CD14-positive monocyte (primary cell): Measurements from ENCODE around the gene MIPOL1. TPM values are rescaled to one million over a fixed set of nuclear protein-coding genes. Genes with fewer than 3 reads are reported as not detected.

Source experiments
- DNase-seq, 3 donors: peaks; one replicate each; pipeline ENCODE4 v3.0.0-alpha.2; 2011 to 2022
- H2AFZ ChIP-seq: 2 replicates; pipeline ENCODE4 v1.6.0; 2012; ENCODE audit warnings: mild to moderate bottlenecking, low read depth, low read length, inconsistent platforms; ENCODE audit not compliant: insufficient read depth, poor library complexity, severe bottlenecking
- H3K27ac ChIP-seq, 2 donors: 1 replicate in 1 of 2; 2 replicates in 1 of 2; pipeline ENCODE4 v1.5.1; 2012 to 2013; ENCODE audit warnings: low read length in 2 of 2, control low read depth in 1 of 2, inconsistent platforms in 1 of 2, low read depth in 1 of 2, mild to moderate bottlenecking in 1 of 2
- H3K27me3 ChIP-seq, 2 donors: one replicate each; pipeline versions ENCODE4 v1.6.0 to v1.6.1; 2011 to 2013; ENCODE audit warnings: low read length in 2 of 2; ENCODE audit not compliant: control insufficient read depth in 2 of 2, insufficient read depth in 2 of 2
- H3K36me3 ChIP-seq, 2 donors: replicated peaks in 1 of 2; 1 replicate in 1 of 2; 2 replicates in 1 of 2; pipeline versions ENCODE4 v1.5.1 to v1.6.1; 2012 to 2013; ENCODE audit warnings: low read length in 2 of 2, control low read depth in 1 of 2, inconsistent platforms in 1 of 2, mild to moderate bottlenecking in 1 of 2; ENCODE audit not compliant: insufficient read depth in 2 of 2, control insufficient read depth in 1 of 2
- H3K4me1 ChIP-seq, 2 donors: 1 replicate in 1 of 2; 2 replicates in 1 of 2; pipeline versions ENCODE4 v1.5.1 to v1.6.1; 2012 to 2013; ENCODE audit warnings: low read length in 2 of 2, control low read depth in 1 of 2, inconsistent platforms in 1 of 2, mild to moderate bottlenecking in 1 of 2, moderate library complexity in 1 of 2; ENCODE audit not compliant: insufficient read depth in 2 of 2, control insufficient read depth in 1 of 2
- H3K4me2 ChIP-seq: replicated peaks from 2 replicates; pipeline ENCODE3; 2012; ENCODE audit warnings: low read length, moderate library complexity, mild to moderate bottlenecking; ENCODE audit not compliant: poor library complexity, severe bottlenecking; ENCODE audit errors: extremely low read depth
- H3K4me3 ChIP-seq, 3 experiments: fragments of 200-600 bp in 1 of 3; sonication (generic) in 1 of 3; replicated peaks in 1 of 3; 1 replicate in 2 of 3; 2 replicates in 1 of 3; pipeline ENCODE4 v1.5.1; 2011 to 2013; ENCODE audit warnings: low read length in 3 of 3, mild to moderate bottlenecking in 3 of 3, control low read depth in 2 of 3, low read depth in 2 of 3, inconsistent platforms in 1 of 3, moderate library complexity in 1 of 3
- H3K79me2 ChIP-seq: 2 replicates; pipeline ENCODE4 v1.6.0; 2012; ENCODE audit warnings: mild to moderate bottlenecking, control low read depth, inconsistent platforms, low read length, moderate library complexity; ENCODE audit not compliant: insufficient read depth
- H3K9ac ChIP-seq: 2 replicates; pipeline ENCODE4 v1.6.0; 2017; ENCODE audit warnings: low read length, mild to moderate bottlenecking; ENCODE audit not compliant: insufficient read depth, poor library complexity, severe bottlenecking
- H3K9me3 ChIP-seq, 2 donors: replicated peaks in 1 of 2; 1 replicate in 1 of 2; 2 replicates in 1 of 2; pipeline versions ENCODE4 v1.5.1 to v1.6.1; 2012 to 2013; ENCODE audit warnings: low read length in 2 of 2, control low read depth in 1 of 2; ENCODE audit not compliant: control insufficient read depth in 1 of 2, insufficient read depth in 1 of 2
- H4K20me1 ChIP-seq: 2 replicates; pipeline ENCODE4 v1.6.0; 2012; ENCODE audit warnings: mild to moderate bottlenecking, low read length, control low read depth, moderate library complexity; ENCODE audit not compliant: insufficient read depth
- H3K27ac Mint-ChIP-seq, 7 donors: one replicate each; pipeline ENCODE4 v1.8.0; 2020; ENCODE audit warnings: mild to moderate bottlenecking in 7 of 7, mixed read lengths in 7 of 7, moderate library complexity in 6 of 7, inconsistent platforms in 2 of 7
- H3K27me3 Mint-ChIP-seq, 3 donors: one replicate each; pipeline ENCODE4 v1.8.0; 2021 to 2022; ENCODE audit warnings: low read depth in 3 of 3, mild to moderate bottlenecking in 3 of 3, mixed read lengths in 3 of 3, moderate library complexity in 3 of 3, inconsistent platforms in 1 of 3
- H3K36me3 Mint-ChIP-seq, 2 donors: one replicate each; pipeline ENCODE4 v1.8.0; 2020; ENCODE audit warnings: mixed read lengths in 2 of 2, inconsistent platforms in 1 of 2, mild to moderate bottlenecking in 1 of 2
- H3K4me1 Mint-ChIP-seq: one replicate; pipeline ENCODE4 v1.8.0; 2020; ENCODE audit warnings: mild to moderate bottlenecking, mixed read lengths
- H3K4me3 Mint-ChIP-seq, 2 donors: one replicate each; pipeline ENCODE4 v1.8.0; 2020; ENCODE audit warnings: mild to moderate bottlenecking in 2 of 2, mixed read lengths in 2 of 2, moderate library complexity in 1 of 2
- H3K9me3 Mint-ChIP-seq, 7 donors: one replicate each; pipeline ENCODE4 v1.8.0; 2020 to 2022; ENCODE audit warnings: mixed read lengths in 7 of 7, mild to moderate bottlenecking in 6 of 7, moderate library complexity in 6 of 7, inconsistent platforms in 2 of 7
- CTCF ChIP-seq: fragments of 200-600 bp; IDR thresholded peaks from one replicate; pipeline ENCODE4 v1.8.0; 2022; ENCODE audit warnings: antibody characterized with exemption, mild to moderate bottlenecking
- WGBS: methylation state at CpG from one replicate; pipeline ENCODE4 v1.1.5; 2013; ENCODE audit warnings: missing lambda C conversion rate; ENCODE audit not compliant: insufficient coverage; 5-methylcytosine and 5-hydroxymethylcytosine counted together
- intact Hi-C, 2 donors: fragments of 100-400 bp; cut with micrococcal nuclease; formaldehyde crosslinking; loops; one replicate each; pipeline versions ENCODE4 v1.15.0 to v1.15.1; 2023
- polyA plus RNA-seq, 3 donors: library from polyadenylated mRNA; depleted of rRNA in 1 of 3; unstranded in 2 of 3; stranded (reverse) in 1 of 3; fragments of 300-500 nt in 2 of 3; fragments of >200 nt in 1 of 3; fragmentation: Illumina TruSeq in 2 of 3; gene quantifications; 1 replicate in 2 of 3; 2 replicates in 1 of 3; pipeline ENCODE4 v1.2.3, GENCODE V29; 2012 to 2021

MIPOL1 gene
- polyA plus RNA-seq, 3 donors: not detected

DNA sequence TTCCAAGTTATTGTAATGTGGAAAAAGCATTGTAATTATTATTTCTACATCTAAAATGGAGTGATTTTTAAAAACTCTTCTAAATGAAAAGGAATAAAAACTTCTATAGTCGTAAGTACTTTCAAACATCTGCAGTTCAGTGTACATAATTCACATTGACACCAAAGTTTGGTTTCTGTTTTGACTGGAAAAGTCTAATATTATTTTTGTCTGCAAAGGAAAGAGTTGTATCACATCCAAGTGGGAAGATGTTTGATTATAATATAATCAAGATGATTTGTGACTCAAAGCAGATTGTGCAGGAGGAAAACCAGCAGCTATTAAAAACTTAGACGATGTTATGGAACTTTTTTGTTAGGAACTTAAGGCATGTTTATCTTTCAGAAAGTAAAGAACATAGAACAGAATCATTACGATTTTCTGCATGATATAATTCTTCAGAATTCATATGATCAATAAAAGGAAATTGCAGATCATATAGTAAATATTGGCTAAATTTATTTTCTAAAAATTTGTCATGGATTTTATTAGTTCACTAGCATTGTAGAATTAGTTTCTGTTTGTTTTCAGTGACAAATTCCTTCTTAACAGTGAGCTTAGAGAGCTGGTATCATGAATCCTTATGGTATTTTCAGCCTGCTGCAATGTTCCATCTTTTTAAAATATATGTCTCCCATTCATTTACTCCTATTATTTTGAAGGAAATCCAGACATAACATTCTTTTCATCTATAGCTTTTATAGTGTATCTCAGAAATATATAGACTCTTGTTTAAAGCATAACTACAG is 145.8 kb downstream of the MIPOL1 start:
- Mint-ChIP-seq H3K27me3 (no peaks in the 10 kb centered on the region), H3K4me3 (no peak overlapping the region), H3K27ac (no peak overlapping the region), H3K36me3 (no peaks in the 10 kb centered on the region), H3K9me3 (peaks cover 0 to 8% (median 3%) of the 10 kb centered on the region in 7 donors), H3K4me1 (no peaks in the 10 kb centered on the region)
- Histone ChIP-seq H4K20me1 (no peaks in the 10 kb centered on the region), H3K4me3 (no peak overlapping the region), H3K27ac (no peak overlapping the region), H3K4me2 (no peak overlapping the region), H3K9me3 (peaks cover 0 to 8% of the 10 kb centered on the region in 2 donors), H3K4me1 (no peaks in the 10 kb centered on the region), H2AFZ (no peak overlapping the region), H3K27me3 (no peaks in the 10 kb centered on the region), H3K9ac (no peak overlapping the region), H3K79me2 (no peaks in the 10 kb centered on the region), H3K36me3 (no peaks in the 10 kb centered on the region)
- WGBS: no CpG with 5 or more reads among the region's 3 CpGs
- no peak for TF ChIP-seq CTCF
- DNase-seq: no peak
- intact Hi-C loops: no loop called here

DNA sequence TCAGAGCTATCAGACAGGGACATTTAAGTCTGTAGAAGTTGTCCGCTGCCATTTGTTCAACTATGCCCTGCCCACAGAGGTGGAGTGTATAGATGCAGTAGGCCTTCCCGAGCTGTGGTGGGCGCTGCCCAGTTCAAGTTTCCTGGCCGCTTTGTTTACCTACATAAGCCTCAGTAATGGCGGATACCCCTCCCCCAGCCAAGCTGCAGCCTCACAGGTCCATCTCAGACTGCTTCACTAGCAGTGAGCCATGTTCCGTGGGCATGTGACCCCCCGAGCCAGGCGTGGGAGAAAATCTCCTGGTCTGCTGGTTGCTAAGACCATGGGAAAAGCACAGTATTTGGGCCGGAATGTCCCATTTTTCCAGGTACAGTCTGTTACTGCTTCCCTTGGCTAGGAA is 165.9 kb downstream of the MIPOL1 start:
- no peak overlapping the region for H3K4me3 ChIP-seq
- 96% methylated on average over 9 of the region's 9 CpGs for WGBS
- no peak overlapping the region for H3K27ac ChIP-seq
- Mint-ChIP-seq H3K4me3 (no peak overlapping the region), H3K27ac (no peak overlapping the region), H3K36me3 (no peaks in the 10 kb centered on the region), H3K9me3 (peaks cover 8 to 36% (median 18%) of the 10 kb centered on the region in 7 donors), H3K4me1 (no peaks in the 10 kb centered on the region), H3K27me3 (peaks cover 0 to 4% (median 0%) of the 10 kb centered on the region in 3 donors)
- no peaks in the 10 kb centered on the region for H3K27me3 ChIP-seq
- H3K9ac ChIP-seq: no peak overlapping the region
- H3K79me2 ChIP-seq: no peaks in the 10 kb centered on the region
- no peak for TF ChIP-seq CTCF
- no peaks in the 10 kb centered on the region for H3K36me3 ChIP-seq
- H3K4me2 ChIP-seq: no peak overlapping the region
- H2AFZ ChIP-seq: no peak overlapping the region
- H3K9me3 ChIP-seq: peaks cover 11 to 14% of the 10 kb centered on the region in 2 donors
- intact Hi-C loops: no loop called here
- no peaks in the 10 kb centered on the region for H3K4me1 ChIP-seq
- H4K20me1 ChIP-seq: no peaks in the 10 kb centered on the region
- no peak for DNase-seq
